Nephron progenitor cell (in vitro differentiated cells): Measurements from ENCODE around the gene GPX7.

Source experiments
- DNase-seq: peaks from one replicate; pipeline ENCODE4 v3.0.0; 2021
- H3K27ac Mint-ChIP-seq: 2 replicates; pipeline ENCODE4 v1.8.0; 2021; ENCODE audit warnings: mild to moderate bottlenecking, moderate library complexity, mixed read lengths
- H3K27me3 Mint-ChIP-seq: 2 replicates; pipeline ENCODE4 v1.8.0; 2021; ENCODE audit warnings: mild to moderate bottlenecking, low read depth, mixed read lengths; ENCODE audit not compliant: poor library complexity
- H3K36me3 Mint-ChIP-seq: 2 replicates; pipeline ENCODE4 v1.8.0; 2021; ENCODE audit warnings: low read depth, mixed read lengths
- H3K4me1 Mint-ChIP-seq: 2 replicates; pipeline ENCODE4 v1.8.0; 2021; ENCODE audit warnings: mixed read lengths
- H3K4me3 Mint-ChIP-seq: 2 replicates; pipeline ENCODE4 v1.8.0; 2021; ENCODE audit warnings: mild to moderate bottlenecking, moderate library complexity, mixed read lengths
- H3K9me3 Mint-ChIP-seq: 2 replicates; pipeline ENCODE4 v1.8.0; 2021; ENCODE audit warnings: mild to moderate bottlenecking, moderate library complexity, mixed read lengths
- CTCF ChIP-seq: fragments of 200-600 bp; sonication (generic); IDR thresholded peaks from 2 replicates; pipeline ENCODE4 v1.5.0; 2021; ENCODE audit warnings: antibody characterized with exemption

The GPX7 gene

GRCh38 chr1:52579415-52579814, 22.8 kb upstream of the GPX7 start:
- H3K27ac Mint-ChIP-seq, result no peak overlapping the region
- no peak overlapping the region for H3K4me3 Mint-ChIP-seq
- no peak for DNase-seq
- H3K4me1 Mint-ChIP-seq, result no peaks in the 10 kb centered on the region
- peaks cover 5% of the 10 kb centered on the region for H3K27me3 Mint-ChIP-seq
- H3K36me3 Mint-ChIP-seq, result no peaks in the 10 kb centered on the region
- H3K9me3 Mint-ChIP-seq, result no peaks in the 10 kb centered on the region
- no peak for TF ChIP-seq CTCF

DNA sequence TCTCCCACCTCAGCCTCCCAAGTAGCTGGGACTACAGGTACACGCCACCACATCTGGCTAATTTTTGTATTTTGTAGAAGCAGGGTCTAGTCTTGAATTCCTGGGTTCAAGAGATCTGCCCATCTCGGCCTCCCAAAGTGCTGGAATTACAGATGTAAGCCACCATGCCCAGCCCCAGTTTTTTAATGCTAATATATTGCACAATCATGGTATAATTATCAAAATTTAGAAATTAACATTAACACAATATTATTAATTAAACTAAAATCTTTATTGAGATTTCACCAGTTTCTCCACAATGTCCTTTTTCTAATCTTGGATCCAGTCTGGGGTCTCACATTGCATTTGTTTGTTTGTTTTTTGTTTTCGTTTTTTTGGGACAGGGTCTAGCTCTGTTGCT, 21.9 kb upstream of the GPX7 start:
- Mint-ChIP-seq H3K36me3 (no peaks in the 10 kb centered on the region), H3K27ac (no peak overlapping the region), H3K9me3 (no peaks in the 10 kb centered on the region), H3K4me1 (no peaks in the 10 kb centered on the region), H3K4me3 (no peak overlapping the region), H3K27me3 (peaks cover 5% of the 10 kb centered on the region)
- TF ChIP-seq CTCF, result no peak
- DNase-seq, result no peak

DNA sequence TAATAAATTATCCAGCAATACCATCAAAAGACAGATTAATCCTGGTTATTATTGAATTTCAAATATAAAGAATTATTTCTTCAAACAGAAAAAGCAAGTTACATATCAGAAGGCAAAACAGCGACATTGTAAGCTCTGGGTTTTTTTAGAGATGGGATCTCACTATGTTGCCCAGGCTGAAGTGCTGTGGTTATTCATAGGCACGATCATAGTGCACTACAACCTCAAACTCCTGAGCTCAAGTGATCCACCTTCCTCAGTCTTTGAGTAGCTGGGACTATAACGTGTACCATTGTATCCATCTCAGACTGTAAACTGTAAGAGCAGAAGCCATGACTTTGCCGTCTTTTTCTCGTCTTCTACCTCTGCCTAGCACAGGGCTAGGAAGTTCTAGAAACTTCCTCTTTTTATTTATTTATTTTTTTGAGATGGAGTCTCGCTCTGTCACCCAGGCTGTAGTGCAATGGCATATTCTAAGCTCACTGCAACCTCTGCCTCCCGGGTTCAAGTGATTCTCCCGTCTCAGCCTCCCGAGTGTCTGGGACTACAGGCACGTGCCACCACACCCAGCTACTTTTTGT, 20.0 kb upstream of the GPX7 start:
- Mint-ChIP-seq H3K9me3 (no peaks in the 10 kb centered on the region), H3K4me3 (no peak overlapping the region), H3K27ac (no peak overlapping the region), H3K4me1 (peaks cover 12% of the 10 kb centered on the region), H3K36me3 (no peaks in the 10 kb centered on the region), H3K27me3 (peaks cover 5% of the 10 kb centered on the region)
- no peak for DNase-seq
- TF ChIP-seq CTCF, result no peak

GRCh38 chr1:52585474-52585873, 16.7 kb upstream of the GPX7 start:
- no peaks in the 10 kb centered on the region for H3K36me3 Mint-ChIP-seq
- no peaks in the 10 kb centered on the region for H3K27me3 Mint-ChIP-seq
- TF ChIP-seq CTCF, result no peak
- H3K4me3 Mint-ChIP-seq, result no peak overlapping the region
- no peak overlapping the region for H3K27ac Mint-ChIP-seq
- no peak for DNase-seq
- H3K4me1 Mint-ChIP-seq, result peaks cover 40% of the 10 kb centered on the region
- no peaks in the 10 kb centered on the region for H3K9me3 Mint-ChIP-seq

DNA sequence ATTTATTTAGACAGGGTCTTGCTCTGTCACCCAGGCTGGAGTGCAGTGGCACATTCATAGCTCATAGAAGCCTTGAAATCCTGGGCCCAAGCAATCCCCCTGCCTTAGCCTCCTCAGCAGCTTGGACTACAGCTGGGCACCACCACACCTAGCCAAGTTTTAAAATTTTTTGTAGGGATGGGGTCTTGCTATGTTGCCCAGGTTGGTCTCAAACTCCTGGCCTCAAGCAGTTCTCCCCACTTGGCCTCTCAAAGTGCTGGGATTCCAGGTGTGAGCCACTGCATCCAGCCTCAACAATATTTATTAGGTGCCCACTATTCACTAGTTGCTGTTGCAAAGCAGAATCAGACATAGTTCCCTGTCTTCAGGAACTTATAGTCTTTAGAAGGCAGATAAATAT, 14.1 kb upstream of the GPX7 start:
- no peaks in the 10 kb centered on the region for H3K36me3 Mint-ChIP-seq
- H3K4me1 Mint-ChIP-seq, result peaks cover 54% of the 10 kb centered on the region
- H3K27ac Mint-ChIP-seq, result no peak overlapping the region
- H3K4me3 Mint-ChIP-seq, result no peak overlapping the region
- H3K9me3 Mint-ChIP-seq, result no peaks in the 10 kb centered on the region
- no peak for DNase-seq
- no peaks in the 10 kb centered on the region for H3K27me3 Mint-ChIP-seq
- no peak for TF ChIP-seq CTCF

DNA sequence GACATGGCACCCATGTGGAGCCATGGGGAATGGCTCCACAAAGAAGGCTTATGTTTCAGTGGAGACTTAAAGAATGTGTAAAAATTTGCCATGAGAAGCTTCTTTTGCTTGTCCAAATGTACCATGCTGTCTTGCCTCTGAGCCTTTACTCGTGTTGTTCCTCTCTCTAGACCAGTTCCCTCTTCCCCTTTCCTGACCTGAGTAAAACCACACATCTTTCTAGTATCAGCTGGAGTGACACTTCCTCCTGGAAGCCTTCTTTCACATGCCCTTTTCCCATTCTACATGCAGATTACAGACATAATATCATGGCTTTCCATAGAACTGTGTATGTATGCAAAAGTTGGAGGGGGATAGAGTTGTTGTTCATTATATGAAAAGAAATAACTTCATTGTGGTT, 13.6 kb upstream of the GPX7 start:
- H3K27me3 Mint-ChIP-seq, result no peaks in the 10 kb centered on the region
- no peaks in the 10 kb centered on the region for H3K36me3 Mint-ChIP-seq
- H3K4me3 Mint-ChIP-seq, result peak overlapping the region; percentile 21
- peak overlapping the region; percentile 29 for H3K27ac Mint-ChIP-seq
- DNase-seq, result no peak
- H3K9me3 Mint-ChIP-seq, result no peaks in the 10 kb centered on the region
- TF ChIP-seq CTCF, result no peak
- peaks cover 54% of the 10 kb centered on the region for H3K4me1 Mint-ChIP-seq
